Activated B cell treated with CpG ODN at 0.5 μM for 24 hours (primary cell): ENCODE results near the gene OR5I1. TPM values are rescaled to one million over a fixed set of nuclear protein-coding genes. Genes with fewer than 3 reads are reported as not detected.

Experiments used
- ATAC-seq: fragments of 200-7000 bp; cut with Tn5 transposase; one replicate; pipeline ENCODE4 v1.10.0; 2021; ENCODE audit warnings: low read depth, mild to moderate bottlenecking, moderate library complexity
- CTCF ChIA-PET: fragments of 350-600 bp; sonication (Branson Sonifier 250); formaldehyde crosslinking; loops from one replicate; lab custom pipeline; 2021; ENCODE audit warnings: antibody characterized with exemption; lab: Charles Lee
- POLR2A ChIA-PET: fragments of 350-600 bp; sonication (Branson Sonifier 250); formaldehyde crosslinking; loops from one replicate; lab custom pipeline; 2021; ENCODE audit warnings: antibody characterized with exemption; lab: Charles Lee
- DNase-seq: peaks from one replicate; pipeline ENCODE4 v3.0.0; 2022
- H3K27ac Mint-ChIP-seq: one replicate; pipeline ENCODE4 v1.8.0; 2020; ENCODE audit warnings: mixed read lengths
- H3K27me3 Mint-ChIP-seq: one replicate; pipeline ENCODE4 v1.8.0; 2021; ENCODE audit warnings: mixed read lengths
- H3K36me3 Mint-ChIP-seq: one replicate; pipeline ENCODE4 v1.8.0; 2021; ENCODE audit warnings: low read depth, mixed read lengths
- H3K4me1 Mint-ChIP-seq: one replicate; pipeline ENCODE4 v1.8.0; 2021; ENCODE audit warnings: mixed read lengths
- H3K4me3 Mint-ChIP-seq: one replicate; pipeline ENCODE4 v1.8.0; 2020; ENCODE audit warnings: mild to moderate bottlenecking, mixed read lengths
- H3K9me3 Mint-ChIP-seq: one replicate; pipeline ENCODE4 v1.8.0; 2020; ENCODE audit warnings: mixed read lengths
- intact Hi-C: fragments of 100-400 bp; cut with micrococcal nuclease; formaldehyde crosslinking; loops from one replicate; pipeline ENCODE4 v1.15.1; 2024
- total RNA-seq: library from RNA; stranded (reverse); gene quantifications from 2 replicates; pipeline ENCODE4 v1.2.3, GENCODE V29; 2022
- TF ChIP-seq, protein P1 (sequence below): fragments of 200-600 bp; IDR thresholded peaks from one replicate; pipeline ENCODE4 v1.8.0; 2022; ENCODE audit warnings: antibody characterized with exemption, mild to moderate bottlenecking

The OR5I1 gene
- total RNA-seq, result not detected in 2 replicates

DNA sequence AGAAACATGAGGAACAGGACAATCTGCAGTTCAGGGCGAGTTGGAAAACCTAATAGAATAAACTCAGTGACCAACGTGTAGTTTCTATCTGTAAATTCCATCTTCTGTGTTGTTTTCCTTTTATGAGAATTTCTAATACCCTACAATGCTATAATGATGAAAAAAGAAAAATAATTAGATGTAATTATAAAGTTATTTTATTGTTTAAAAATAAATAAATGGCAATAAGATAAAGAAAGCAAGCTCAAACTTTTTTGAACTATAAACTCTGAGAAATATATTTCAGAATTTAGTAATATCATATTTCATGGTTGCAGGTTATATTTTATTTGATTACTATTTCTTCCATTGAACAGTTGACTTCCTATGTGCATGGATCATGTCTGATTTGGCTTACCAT is at the start of gene OR5I1:
Gene OR5I1, minus strand, starts transcription at position 101 of the 400 bp plus-strand sequence. Its CDS starts 0 bp downstream, at position 101.
- Mint-ChIP-seq H3K36me3 (no peaks in the 10 kb centered on the region), H3K4me1 (no peaks in the 10 kb centered on the region), H3K9me3 (no peaks in the 10 kb centered on the region), H3K27ac (no peak within 1 kb of the TSS), H3K4me3 (no peak within 1 kb of the TSS), H3K27me3 (no peaks in the 10 kb centered on the region)
- DNase-seq, result no peak
- intact Hi-C loops, result no loop called here
- CTCF ChIA-PET, result no interaction called here
- ATAC-seq, result no peak
- TF ChIP-seq, protein P1, sequence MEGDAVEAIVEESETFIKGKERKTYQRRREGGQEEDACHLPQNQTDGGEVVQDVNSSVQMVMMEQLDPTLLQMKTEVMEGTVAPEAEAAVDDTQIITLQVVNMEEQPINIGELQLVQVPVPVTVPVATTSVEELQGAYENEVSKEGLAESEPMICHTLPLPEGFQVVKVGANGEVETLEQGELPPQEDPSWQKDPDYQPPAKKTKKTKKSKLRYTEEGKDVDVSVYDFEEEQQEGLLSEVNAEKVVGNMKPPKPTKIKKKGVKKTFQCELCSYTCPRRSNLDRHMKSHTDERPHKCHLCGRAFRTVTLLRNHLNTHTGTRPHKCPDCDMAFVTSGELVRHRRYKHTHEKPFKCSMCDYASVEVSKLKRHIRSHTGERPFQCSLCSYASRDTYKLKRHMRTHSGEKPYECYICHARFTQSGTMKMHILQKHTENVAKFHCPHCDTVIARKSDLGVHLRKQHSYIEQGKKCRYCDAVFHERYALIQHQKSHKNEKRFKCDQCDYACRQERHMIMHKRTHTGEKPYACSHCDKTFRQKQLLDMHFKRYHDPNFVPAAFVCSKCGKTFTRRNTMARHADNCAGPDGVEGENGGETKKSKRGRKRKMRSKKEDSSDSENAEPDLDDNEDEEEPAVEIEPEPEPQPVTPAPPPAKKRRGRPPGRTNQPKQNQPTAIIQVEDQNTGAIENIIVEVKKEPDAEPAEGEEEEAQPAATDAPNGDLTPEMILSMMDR, result no peak
- POLR2A ChIA-PET, result no interaction called here

DNA sequence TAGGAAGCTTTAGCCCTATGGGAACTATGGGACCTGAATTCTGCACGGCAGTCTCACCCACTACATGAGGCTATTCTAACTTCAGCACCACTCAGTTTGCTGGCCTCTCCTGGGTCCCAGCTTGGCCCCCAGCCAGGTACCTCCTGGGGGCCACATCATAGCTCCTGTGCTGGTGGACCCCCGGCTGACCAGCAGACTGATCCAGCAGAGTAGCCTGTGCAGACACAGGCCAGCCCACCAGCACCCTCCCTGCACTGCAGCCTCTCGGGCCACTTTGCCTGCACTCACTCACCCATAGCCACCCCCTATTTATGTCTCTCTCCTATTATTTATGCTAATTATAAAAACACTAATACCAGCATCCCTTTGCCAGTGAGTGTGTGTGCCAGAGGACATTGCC is 34.7 kb upstream of the OR5I1 start:
- no peaks in the 10 kb centered on the region for H3K36me3 Mint-ChIP-seq
- H3K4me3 Mint-ChIP-seq, result no peak overlapping the region
- no peak for DNase-seq
- ChIA-PET CTCF (no interaction called here), POLR2A (no interaction called here)
- H3K4me1 Mint-ChIP-seq, result no peaks in the 10 kb centered on the region
- ATAC-seq, result no peak
- TF ChIP-seq, protein P1, result no peak
- H3K9me3 Mint-ChIP-seq, result peaks cover 7% of the 10 kb centered on the region
- intact Hi-C loops, result no loop called here
- no peak overlapping the region for H3K27ac Mint-ChIP-seq
- no peaks in the 10 kb centered on the region for H3K27me3 Mint-ChIP-seq

DNA sequence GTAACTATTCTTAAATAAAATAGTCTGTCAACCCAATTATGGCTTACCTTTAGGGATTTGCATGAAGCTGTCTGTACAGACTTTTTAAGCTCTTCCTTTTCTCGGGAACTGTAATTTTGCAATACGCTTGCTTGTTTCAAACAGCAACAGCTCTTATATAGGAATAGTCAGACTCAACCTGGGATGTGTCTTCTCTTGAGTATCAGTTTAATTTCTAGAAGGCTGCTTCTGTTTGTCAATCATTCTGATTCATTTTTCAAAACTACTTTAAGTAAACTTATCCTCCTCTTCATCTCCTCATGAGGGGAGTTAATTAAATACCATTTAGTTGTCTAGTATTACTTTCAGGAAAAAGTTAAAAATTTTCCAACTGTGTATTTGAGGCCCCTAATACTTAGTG is 33.6 kb upstream of the OR5I1 start, which contains the start of gene OR10AG1:
Gene OR10AG1, minus strand, starts transcription at position 101 of the 400 bp plus-strand sequence. Its CDS starts 38 bp downstream, at position 63.
- Mint-ChIP-seq H3K4me3 (no peak within 1 kb of the TSS), H3K36me3 (no peaks in the 10 kb centered on the region), H3K27me3 (no peaks in the 10 kb centered on the region), H3K4me1 (no peaks in the 10 kb centered on the region), H3K27ac (no peak within 1 kb of the TSS), H3K9me3 (peaks cover 7% of the 10 kb centered on the region)
- ChIA-PET CTCF (no interaction called here), POLR2A (no interaction called here)
- DNase-seq (no peak), ATAC-seq (no peak)
- intact Hi-C loops, result no loop called here
- TF ChIP-seq, protein P1, result no peak

DNA sequence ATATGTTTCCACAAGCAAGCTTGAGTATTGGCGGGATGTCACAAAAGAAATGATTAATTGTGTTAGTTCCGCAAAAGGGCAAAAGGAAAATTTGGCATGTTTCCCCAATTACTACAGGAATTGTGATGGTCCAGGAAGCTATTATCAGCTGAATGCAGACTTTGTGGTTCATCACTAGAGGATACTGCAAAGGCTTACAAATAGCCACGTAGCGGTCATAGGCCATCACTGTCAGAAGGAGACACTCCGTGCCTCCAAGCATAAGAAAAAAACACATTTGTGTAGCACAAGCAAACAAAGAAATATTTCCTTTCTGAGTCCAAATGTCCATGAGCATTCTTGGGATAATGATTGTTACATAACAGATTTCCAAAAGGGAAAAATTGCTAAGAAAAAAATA is 31.7 kb upstream of the OR5I1 start:
- ChIA-PET POLR2A (no interaction called here), CTCF (no interaction called here)
- Mint-ChIP-seq H3K27me3 (no peaks in the 10 kb centered on the region), H3K27ac (no peak overlapping the region), H3K4me3 (no peak overlapping the region), H3K4me1 (no peaks in the 10 kb centered on the region), H3K36me3 (no peaks in the 10 kb centered on the region), H3K9me3 (peaks cover 5% of the 10 kb centered on the region)
- ATAC-seq (no peak), DNase-seq (no peak)
- intact Hi-C loops, result no loop called here
- TF ChIP-seq, protein P1, result no peak

DNA sequence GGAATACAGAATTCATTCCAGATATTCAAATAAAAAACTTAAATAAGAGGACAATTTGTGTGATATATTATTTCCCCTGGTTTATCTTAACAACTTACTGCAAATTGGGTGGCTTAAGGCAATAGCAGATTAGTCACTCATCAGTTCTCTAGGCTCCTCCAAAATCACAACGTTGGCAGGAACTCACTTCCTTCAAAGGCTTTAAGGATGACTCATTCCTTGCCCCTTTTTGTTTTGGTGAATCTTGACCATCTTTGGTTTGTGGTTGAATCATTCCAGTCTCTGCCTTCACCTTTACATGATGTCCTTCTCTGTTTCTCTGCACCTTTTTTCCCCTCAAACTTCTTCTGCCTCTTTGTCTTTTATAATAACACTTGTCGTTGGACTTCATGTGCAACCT is 30.2 kb upstream of the OR5I1 start:
- intact Hi-C loops, result no loop called here
- H3K36me3 Mint-ChIP-seq, result no peaks in the 10 kb centered on the region
- TF ChIP-seq, protein P1, result no peak
- H3K27ac Mint-ChIP-seq, result no peak overlapping the region
- H3K4me3 Mint-ChIP-seq, result no peak overlapping the region
- no peaks in the 10 kb centered on the region for H3K27me3 Mint-ChIP-seq
- H3K9me3 Mint-ChIP-seq, result peaks cover 2% of the 10 kb centered on the region
- ChIA-PET POLR2A (no interaction called here), CTCF (no interaction called here)
- ATAC-seq, result no peak
- DNase-seq, result no peak
- H3K4me1 Mint-ChIP-seq, result no peaks in the 10 kb centered on the region
